Measurements from ENCODE around the gene RNH1. TPM values are rescaled to one million over a fixed set of nuclear protein-coding genes. Genes with fewer than 3 reads are reported as not detected.

Gene RNH1
- total RNA-seq, 1 experiment from 2014 or later: 60.0 TPM

- no peaks in the 10 kb centered on the region for H3K27me3 ChIP-seq (ENCODE audit: insufficient read depth, low read length)
Measured at GRCh38 chr11:486189-486588, 20.9 kb downstream of the RNH1 start.

More at GRCh38 chr11:486189-486588, 20.9 kb downstream of the RNH1 start:
- Histone ChIP-seq H3K79me2 (ENCODE audit: insufficient read depth, low read length) (no peaks in the 10 kb centered on the region; the same call in 1 of the 2 replicates), H3K4me1 (ENCODE audit: insufficient read depth, low read length) (no peaks in the 10 kb centered on the region), H4K5ac (ENCODE audit: insufficient read length, low read depth, low read length) (no peak overlapping the region), H2AFZ (ENCODE audit: low read length) (no peak overlapping the region), H3K56ac (ENCODE audit: insufficient read length, low read depth, low read length) (no peak overlapping the region), H4K8ac (replicated peaks; ENCODE audit: insufficient read length, low read depth, low read length) (no peak overlapping the region), H3K23ac (ENCODE audit: insufficient read length, low read depth, low read length) (no peak overlapping the region), H4K20me1 (ENCODE audit: control insufficient read depth, insufficient read depth, insufficient read length) (no peaks in the 10 kb centered on the region), H2AK5ac (ENCODE audit: insufficient read length, low read length) (no peak overlapping the region), H2BK15ac (ENCODE audit: low read depth, low read length) (no peak overlapping the region), H4K91ac (ENCODE audit: insufficient read length, low read depth, low read length) (no peak overlapping the region), H3K9me3 (ENCODE audit: control insufficient read depth, low read depth, low read length) (no peaks in the 10 kb centered on the region), H3K23me2 (ENCODE audit: insufficient read length, low read depth, low read length, poor library complexity, severe bottlenecking) (peaks cover 3% of the 10 kb centered on the region), H2BK20ac (ENCODE audit: low read depth, low read length, poor library complexity, severe bottlenecking) (no peak overlapping the region), H3K18ac (ENCODE audit: insufficient read length, low read depth, low read length) (no peak overlapping the region), H3T11ph (ENCODE audit: low read length) (no peak overlapping the region), H3K4me2 (ENCODE audit: insufficient read depth, insufficient read length, low read length) (no peak overlapping the region), H2BK5ac (ENCODE audit: insufficient read length, low read length) (no peak overlapping the region), H3K79me1 (ENCODE audit: insufficient read depth, low read depth, low read length, poor library complexity, severe bottlenecking) (peaks cover 2% of the 10 kb centered on the region), H2BK120ac (ENCODE audit: low read depth, low read length, poor library complexity, severe bottlenecking) (no peak overlapping the region), H3K4ac (ENCODE audit: low read depth, low read length) (no peak overlapping the region), H2BK12ac (ENCODE audit: insufficient read length, low read depth, low read length) (no peak overlapping the region), H3K27ac (ENCODE audit: insufficient read length, low read depth, low read length) (no peak overlapping the region), H3K14ac (ENCODE audit: insufficient read depth, low read length) (no peak overlapping the region), H3K9ac (ENCODE audit: extremely low read depth, insufficient read length, low read length) (no peak overlapping the region)
- Mint-ChIP-seq H3K4me1 (no peaks in the 10 kb centered on the region), H3K4me3 (no peak overlapping the region), H3K27ac (no peak overlapping the region), H3K36me3 (ENCODE audit: insufficient read depth in 1 of 3, low read depth in 3 of 3) (peaks cover 8 to 18% (median 15%) of the 10 kb centered on the region in 3 experiments), H3K9me3 (peaks cover 0 to 6% of the 10 kb centered on the region in 2 experiments; a peak in 2 of 5 replicates), H3K27me3 (ENCODE audit: low read depth) (no peaks in the 10 kb centered on the region)
- DNase-seq: no peak
- no peak for TF ChIP-seq CTCF (conservative IDR thresholded peaks at IDR 0.05)
- WGBS (ENCODE audit: extremely low coverage, insufficient read length, low lambda C conversion rate): no CpG with 5 or more reads among the region's 23 CpGs
